Measurements from ENCODE around the gene EDA. TPM values are rescaled to one million over a fixed set of nuclear protein-coding genes. Genes with fewer than 3 reads are reported as not detected.
"Not testable (repeated sequence)": the region's sequence is repeated elsewhere in the genome, so short reads cannot be mapped to it uniquely, and the experiment has no call there.

The EDA gene
- total RNA-seq, 1 experiment from 2014 or later = 1.1 TPM

DNA sequence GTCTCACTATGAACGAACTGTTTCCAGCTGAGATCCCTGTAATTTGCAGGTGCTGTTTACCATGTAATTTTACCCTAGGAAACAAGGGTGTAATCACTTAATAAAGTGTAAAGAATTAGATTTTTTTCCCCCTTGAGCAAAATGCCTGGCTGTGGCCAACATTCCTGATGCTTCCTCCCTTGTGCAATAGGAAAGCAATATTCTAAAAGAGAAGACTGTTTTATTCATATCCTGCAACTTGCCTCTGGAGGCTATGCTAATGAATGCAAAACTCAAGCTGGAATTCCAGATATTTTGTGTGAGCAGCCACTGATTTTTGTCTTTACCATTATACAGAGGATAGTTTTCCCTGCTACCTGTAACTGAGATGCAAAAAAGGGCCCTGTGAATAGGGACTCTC lies 335.8 kb downstream of the EDA start:
- no peak for DNase-seq (ENCODE audit: low spot score)

DNA sequence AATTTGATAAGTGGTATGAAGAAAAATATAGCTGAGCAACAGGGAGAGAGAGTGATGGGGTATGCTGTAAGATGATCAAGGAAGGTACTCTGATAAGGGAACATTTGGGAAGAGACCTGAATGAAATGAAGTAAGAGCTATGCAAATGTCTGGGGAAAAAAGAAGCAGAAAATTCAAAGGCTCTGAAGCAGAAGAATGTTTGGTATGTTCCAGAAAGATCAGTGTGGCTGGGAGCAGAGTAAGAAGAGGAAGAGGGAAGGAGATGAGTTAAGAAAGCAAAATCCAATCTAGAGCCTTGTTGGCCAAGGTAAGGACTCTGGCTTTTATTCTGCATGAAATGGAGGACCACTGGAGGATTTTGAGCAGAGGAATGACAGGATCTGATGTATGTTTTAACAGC lies 343.8 kb downstream of the EDA start:
- no peak for DNase-seq (ENCODE audit: low spot score)

DNA sequence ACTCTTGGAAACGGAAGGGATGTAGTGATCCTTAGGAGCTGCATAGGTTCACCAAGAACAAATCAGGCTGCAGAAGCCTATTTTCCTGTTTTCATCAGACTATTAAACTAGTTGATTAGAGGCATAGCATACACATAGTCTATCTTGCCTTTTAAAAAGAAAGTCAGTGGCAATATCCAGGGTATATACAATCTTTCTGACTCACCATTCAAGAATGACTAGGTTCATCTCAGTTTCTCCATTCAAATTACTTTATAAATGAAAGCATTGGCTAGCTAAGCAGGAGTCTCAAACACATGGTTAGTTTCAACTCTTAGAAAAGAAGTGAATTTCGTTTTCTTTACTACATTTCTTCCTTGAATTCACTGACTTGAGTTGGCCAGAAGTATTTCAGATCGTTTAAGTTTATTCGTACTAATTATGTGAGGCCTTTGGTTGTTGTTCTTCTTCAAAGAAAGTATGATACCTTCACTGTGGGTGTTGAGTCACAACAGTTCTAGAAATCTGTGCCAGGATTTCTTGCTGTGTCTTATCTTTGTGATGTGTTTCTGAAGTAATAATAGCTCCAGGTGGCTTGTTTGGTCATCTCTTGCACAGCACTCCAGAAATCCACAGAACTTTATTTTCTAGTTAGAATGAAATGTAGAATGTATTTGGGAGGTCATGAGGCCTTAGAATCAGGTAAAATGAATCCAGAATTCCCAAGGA lies 345.6 kb downstream of the EDA start:
- no peak for DNase-seq (ENCODE audit: low spot score)

DNA sequence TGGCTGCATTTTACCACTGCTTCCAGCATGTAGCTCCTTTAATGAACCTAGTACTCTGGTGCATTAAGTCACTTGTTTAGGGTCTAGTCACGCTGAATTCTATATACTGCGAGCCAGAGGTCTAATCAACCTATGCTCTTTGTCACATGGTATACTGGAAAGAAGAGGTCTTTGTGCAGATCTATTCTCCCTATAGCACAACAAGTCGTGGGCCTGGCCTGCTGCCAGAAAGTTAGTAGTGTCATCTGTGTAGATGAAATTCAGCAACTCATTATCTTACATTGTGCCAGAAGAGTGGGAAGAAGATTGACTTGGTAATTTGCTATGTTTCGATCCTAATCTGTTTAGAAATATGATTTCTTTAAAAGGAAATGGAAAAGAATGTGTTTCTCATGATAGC lies 353.0 kb downstream of the EDA start:
- no peak for DNase-seq (ENCODE audit: low spot score)

DNA sequence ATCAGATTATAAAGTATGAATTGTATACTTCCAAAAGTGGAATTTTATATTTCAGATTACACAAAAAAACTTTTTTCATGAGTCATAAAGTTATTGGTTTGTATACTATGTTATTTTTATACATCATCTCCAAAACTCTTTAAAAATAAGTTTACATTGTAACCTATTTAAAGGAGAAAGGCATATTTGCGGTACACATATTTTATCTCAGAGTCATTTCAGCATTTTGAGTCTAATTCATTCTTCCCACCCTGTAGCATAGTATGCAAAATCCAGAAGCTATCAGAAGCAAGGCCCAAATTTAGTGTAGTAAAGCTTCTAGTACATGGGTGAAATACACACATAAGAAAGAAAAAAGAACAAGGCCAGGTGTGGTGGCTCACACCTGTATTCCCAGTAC lies 353.5 kb downstream of the EDA start:
- DNase-seq (ENCODE audit: low spot score) = no peak

DNA sequence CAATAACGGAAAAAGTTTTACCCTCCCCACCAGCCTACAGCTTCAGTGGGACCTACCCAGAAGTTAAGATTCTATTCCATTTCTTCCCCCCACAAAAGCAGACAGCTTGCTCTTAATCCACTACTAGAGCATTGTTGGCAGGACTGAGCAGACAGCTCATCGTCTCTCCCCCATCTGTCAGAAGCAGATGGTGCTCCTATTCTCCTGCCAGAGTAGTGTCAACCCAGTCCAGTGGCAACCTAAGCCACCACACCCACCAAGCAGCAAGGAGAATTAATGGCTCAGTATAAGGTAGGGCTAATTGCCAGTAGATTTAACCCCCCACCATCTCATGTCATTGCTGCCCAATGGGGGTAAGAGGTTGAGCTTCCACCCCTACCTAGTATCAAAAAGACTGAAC lies 371.8 kb downstream of the EDA start:
- DNase-seq (ENCODE audit: low spot score) = no peak

DNA sequence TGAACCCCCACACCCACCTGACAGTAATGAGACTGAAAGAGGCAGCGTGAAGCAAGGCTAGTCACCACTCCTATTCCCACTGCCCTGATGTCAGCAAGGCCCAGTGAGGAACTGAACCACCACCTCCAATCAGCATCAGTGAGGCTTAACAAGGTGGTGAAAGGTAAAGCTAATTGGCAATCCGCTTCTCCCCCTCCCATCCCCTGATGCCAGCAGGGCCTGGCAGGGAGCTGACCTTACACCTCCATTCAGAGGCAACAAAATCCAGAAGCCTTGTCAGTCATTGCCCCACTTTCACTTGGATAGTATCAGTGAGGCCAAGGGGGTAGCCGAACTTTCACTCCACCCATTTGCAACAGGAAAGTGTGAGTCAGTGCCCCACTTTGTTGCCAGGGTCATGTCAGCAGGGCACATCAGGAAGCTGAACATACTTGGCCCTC lies 373.1 kb downstream of the EDA start:
- DNase-seq (ENCODE audit: low spot score) = no peak

DNA sequence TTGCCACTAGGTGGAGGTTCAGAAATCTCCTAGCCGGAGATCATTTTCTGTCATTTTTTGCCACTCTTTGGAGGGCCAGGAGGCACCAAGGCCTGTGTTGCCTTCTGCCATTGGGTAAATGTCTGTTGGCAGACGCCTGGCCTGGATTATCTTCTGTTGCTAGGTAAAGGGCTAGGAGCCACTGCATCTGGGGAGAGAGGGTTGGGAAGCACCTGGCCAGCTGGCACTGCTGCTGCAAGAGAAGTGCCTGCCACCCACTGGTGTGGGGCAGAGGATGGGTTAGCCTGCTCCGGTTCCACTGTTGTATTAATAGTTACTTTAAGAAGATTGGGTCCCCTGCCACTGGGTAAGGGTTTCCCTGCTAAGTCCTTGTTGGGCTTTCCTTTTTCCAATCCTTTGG lies 375.8 kb downstream of the EDA start:
- DNase-seq (ENCODE audit: low spot score) = no peak

DNA sequence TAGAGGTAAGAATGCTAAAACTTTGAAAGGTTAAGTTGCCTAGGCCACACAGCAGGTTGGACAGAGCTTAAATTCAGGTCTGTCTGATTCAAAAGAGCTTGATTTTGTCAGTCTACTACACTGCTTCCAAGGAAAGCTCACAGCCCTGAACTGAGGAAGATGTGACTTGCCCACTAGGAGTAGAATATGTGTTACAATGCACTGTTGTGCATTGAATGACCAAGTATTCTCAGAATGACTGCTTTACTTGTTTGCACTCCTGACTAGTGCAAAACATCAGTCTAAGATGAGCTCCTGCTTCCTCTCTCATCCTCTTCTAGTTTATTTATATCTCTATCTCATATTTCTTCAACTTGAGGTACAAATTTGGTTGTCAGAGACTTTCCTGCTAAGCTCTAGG lies 377.6 kb downstream of the EDA start:
- DNase-seq (ENCODE audit: low spot score) = no peak

DNA sequence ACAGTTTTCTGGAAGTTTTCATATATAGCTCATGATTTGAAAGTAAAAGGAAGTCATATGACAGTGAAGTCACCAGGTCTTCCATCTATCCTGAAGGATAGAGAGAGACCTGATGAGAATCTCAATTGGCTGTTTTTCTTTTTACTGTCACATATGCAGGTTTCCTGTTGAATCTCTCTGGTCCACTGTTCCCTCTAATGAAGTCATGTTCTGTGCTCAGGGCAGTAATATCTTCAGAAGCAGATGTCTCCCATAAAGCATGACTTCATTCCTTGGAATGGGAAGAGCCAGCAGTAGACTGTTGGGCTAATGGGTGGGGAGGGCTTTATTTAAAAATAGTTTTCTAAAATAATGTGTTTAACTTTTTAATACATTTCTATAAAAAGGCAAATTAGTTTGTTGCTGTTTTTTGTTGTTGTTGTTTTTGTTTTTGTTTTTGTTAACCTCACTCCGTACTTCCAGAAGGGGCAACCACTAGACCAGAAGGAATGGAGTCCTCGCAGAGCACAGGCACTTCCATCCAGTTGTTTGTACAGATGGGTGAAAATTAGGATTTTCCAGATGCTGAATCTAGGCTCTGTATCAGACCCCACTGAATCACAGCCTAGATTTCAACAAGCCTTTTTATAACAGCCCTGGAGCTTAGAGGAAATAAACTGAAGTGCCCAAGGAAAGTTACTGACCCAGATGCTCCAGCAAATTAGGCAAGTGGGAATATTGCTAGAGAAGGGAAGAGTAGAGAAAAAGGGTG lies 379.6 kb downstream of the EDA start:
- DNase-seq (ENCODE audit: low spot score) = no peak

DNA sequence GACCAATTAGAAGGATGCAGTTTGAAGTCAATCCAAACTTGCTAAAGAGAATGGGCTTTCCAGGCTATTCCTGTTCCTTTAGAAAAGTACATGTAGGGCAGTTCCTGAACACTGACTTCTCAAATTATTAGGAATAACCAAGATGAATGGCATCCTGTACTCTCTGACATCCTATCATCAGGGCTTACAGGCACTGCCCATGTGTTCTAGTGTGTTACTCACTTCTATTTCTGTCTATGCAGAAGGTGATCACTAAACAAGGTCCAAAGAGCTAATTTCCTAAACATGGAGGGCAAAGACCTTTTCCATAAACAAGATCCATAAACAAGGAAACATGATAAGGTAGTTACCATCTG lies 380.2 kb downstream of the EDA start:
- DNase-seq (ENCODE audit: low spot score) = no peak

DNA sequence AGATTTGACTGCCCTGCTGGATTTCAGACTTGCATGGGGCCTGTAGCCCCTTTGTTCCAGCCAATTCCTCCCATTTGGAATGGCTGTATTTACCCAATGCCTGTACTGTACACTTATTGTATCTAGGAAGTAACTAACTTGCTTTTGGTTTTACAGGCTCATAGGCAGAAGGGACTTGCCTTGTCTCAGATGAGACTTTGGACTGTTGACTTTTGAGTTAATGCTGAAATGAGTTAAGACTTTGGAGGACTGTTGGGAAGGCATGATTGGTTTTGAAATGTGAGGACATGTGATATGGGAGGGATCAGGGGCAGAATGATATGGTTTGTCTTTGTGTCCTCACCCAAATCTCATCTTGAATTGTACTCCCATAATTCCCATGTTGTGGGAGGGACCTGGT lies 382.4 kb downstream of the EDA start:
- DNase-seq (ENCODE audit: low spot score) = not testable (repeated sequence)

DNA sequence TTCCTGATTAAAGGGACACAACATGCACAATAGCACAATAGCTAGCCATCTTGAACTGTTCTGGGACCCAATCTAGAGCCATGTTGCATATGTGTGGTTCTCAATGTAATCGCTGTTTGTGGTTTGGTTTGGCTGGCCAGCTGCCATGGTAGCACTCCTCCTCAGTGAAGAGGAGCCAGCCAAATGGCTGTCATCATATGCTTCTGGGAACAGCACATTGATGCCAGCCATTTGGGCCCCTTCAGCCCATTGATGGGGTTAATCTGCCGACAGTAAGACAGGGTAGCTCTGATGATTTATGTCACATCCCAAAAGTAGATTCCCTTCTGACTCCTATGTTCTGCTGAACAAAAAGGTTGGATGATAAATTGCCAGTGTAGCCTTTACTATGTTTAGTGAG lies 385.4 kb downstream of the EDA start:
- DNase-seq (ENCODE audit: low spot score) = no peak

DNA sequence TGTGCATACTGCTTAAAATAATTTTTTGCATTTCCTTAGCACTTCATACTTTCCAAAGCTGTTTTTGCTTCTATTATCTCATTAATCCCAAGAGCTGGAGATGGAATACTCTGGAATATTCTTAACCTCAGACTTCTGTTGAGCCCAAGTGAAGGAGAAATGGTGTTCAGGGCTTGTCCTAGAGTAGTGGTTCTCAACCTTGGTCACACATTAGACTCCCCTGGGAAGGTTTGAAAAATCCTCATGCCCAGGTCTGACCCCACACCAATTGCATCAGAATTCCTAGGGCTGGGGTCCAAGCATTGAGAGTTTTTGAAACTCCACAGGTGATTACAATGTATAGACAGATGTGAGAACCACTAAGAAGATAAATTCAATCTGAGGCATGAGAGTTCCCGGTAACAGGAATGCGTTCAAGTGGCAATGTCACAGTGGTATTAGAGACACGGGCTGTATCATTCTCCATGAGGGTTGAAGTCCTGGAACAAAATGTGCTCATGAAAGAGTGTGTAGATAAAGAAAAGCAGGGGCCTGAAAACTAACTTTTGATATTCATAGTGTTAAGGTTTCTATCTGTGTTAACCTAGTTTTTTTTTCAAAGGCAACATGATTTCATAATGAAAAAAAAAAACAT lies 385.9 kb downstream of the EDA start:
- DNase-seq (ENCODE audit: low spot score) = no peak

DNA sequence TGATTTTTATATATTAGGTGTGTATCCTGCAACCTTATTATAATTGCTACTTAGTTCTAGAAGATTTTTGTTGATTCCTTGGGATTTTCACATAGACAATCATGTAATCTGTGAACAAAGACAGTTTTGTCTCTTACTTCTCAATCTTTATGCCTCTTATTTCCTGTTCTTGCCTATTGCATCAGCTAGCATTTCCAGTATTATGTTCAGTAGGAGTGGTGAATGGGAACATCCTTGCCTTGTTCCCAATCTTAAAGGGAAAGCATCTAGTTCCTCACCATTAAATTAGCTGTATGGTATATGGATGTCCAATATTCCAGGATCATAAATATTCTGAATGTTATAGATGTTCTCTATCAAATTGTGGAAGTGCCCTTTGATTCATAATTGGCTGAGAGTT lies 392.0 kb downstream of the EDA start:
- DNase-seq (ENCODE audit: low spot score) = no peak

DNA sequence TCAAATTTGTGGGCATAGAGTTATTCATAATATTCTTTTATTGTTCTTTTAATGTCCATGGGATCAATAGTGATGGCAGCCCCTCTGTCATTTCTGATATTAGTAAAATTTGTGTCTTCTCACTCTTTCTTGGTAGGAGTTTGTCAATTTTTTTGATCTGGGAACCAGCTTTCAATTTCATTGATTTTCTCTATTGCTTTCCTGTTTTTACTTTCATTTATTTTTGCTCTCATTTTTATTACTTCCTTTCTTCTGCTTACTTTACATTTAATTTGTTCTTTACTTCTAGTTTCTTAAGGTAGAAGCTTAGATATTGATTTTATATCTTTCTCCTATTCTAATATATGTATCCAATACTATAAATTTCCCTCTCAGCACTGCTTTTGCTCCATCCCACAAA lies 393.1 kb downstream of the EDA start:
- DNase-seq (ENCODE audit: low spot score) = no peak

DNA sequence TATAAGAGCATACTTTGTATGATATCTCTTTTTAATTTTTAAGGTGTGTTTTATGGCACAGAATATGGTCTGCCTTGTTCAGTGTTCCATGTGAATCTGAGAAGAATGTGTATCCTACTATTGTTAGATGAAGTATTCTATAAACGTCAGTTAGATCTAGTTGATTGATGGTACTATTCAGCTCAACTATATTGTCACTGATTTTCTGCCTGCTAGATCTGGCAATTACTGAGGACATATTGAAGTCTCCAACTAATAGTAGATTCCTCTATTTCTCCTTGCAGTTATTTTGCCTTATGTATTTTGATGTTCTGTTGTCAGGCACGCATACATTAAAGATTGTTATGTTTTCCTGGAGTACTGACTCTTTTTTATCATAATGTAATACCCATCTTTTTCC lies 394.1 kb downstream of the EDA start:
- DNase-seq (ENCODE audit: low spot score) = no peak

DNA sequence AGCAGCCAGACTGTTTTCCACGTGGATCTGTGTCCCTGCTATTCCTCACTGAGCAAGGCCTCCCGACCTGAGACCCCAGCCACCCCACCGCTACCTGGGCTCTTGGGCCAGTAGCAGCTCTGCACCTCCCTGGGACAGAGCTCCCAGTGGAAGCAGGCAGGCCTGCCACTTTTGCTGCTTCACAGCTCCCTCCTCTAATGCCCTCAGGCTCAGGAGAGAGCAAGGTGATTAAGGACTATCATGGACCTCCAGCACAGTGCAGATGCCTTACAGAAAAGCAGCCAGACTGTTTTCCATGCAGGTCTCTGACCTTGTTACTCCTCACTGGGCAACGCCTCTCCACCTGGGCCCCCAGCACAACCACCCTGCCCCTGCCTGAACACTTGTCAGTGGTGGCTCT lies 396.8 kb downstream of the EDA start:
- DNase-seq (ENCODE audit: low spot score) = no peak

DNA sequence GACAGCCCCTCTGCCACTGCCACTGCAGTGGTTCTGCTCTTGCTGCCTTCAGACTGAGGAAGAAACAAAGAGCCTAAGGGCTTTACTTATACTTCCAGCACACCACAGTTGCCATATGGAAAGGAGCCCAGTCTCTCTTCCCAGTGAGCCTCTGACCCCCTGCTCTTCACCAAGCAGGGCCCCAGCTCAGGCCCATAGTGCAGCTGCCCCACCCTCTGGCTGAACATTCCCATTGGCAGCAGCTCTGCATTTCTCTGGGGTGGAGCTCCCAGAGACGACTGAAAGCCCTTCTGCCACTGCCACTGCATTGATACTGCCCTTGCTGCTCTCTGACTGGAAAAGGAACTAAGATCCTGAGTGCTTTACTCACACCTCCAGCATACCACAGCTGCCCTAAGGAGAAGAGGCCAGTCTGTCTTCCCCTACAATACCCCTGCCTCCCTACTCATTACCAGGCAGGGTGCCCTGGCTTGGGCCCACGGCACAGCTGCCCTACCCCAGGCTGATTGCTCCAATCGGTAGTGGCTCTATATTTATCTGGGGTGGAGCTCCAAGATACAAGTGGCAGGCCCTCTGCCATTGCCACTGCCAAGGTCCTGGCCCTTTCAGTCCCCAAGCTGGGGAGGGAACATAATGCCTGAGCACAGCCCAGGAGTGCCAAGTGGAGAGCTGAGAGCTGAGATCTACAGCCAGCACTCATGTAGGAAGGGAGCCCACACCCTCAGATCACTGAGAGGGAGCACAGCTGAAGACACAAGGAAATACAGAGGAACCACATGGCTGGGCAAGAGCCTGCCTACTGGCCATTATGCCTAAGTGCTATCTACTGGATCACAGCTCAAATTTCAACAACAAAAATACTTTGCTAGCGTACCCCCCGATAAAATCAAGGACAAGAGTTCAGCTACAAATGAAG lies 397.8 kb downstream of the EDA start:
- DNase-seq (ENCODE audit: low spot score) = no peak

DNA sequence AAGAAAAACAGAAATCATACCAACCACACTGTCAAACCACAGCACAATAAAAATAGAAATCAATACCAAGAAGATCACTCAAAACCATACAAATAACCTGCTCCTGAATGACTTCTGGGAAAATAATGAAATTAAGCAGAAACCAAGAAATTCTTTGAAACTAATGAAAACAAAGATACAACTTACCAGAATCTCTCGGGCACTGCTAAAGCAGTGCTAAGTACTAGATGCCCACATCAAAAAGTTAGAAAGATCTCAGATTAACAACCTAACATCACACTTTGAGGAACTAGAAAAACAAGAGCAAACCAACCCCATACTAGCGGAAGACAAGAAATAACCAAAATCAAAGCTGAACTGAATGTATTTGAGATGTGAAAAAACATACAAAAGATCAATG lies 400.6 kb downstream of the EDA start:
- DNase-seq (ENCODE audit: low spot score) = no peak

DNA sequence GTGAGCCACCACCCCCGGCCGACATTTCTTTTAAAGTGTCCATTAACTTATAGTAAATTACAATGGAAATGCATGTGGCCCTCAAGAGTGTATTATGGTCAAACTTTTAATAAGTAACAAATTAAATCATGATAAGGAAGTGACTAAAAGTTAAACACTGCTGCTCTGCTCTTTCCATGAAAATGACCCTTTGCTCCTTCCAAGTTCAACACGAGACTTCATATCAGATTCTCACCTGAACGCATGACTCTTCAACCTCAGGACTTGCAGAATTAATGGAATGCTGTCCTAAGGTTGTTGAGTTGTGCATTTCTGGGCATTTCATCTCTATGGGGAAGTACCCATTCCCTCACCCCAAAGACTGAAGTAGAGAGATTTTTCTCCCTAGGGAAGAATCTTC lies 406.7 kb downstream of the EDA start:
- DNase-seq (ENCODE audit: low spot score) = no peak

DNA sequence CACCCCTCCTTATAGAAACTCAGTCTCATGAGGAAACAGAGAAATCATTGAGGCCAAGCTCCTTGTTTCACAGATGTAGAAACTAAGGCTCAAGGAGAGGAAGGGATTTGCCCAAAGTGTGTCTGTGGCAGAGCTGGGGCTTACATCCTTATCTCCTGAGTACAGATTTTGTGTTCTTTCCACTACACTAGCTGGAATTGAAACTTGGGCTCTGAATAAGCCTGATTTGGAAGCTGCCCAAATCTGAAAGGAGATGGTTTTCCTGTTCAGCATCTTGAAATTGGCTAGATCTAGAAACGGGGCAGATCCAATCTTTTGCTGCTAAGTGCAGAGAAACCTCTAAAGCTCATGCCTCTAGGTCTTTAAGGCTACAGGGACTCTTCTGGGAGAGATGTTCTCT lies 409.6 kb downstream of the EDA start:
- no peak for DNase-seq (ENCODE audit: low spot score)

All from H4 (cell line).